Fibroblast of lung (primary cell): Measurements from ENCODE around the gene DLL4. TPM values are rescaled to one million over a fixed set of nuclear protein-coding genes. Genes with fewer than 3 reads are reported as not detected.

Source experiments
- DNase-seq, 2 donors: peaks; one replicate each; pipeline versions ENCODE4 v3.0.0 to v3.0.0-alpha.2; 2010; ENCODE audit warnings: low read depth in 2 of 2
- H2AFZ ChIP-seq: 2 replicates; pipeline ENCODE4 v1.5.1; 2012; ENCODE audit warnings: low read length, control low read depth, inconsistent platforms
- H3K27ac ChIP-seq: 2 replicates; pipeline ENCODE4 v1.5.1; 2011; ENCODE audit warnings: low read length, control low read depth; ENCODE audit not compliant: insufficient read depth
- H3K27me3 ChIP-seq: 2 replicates; pipeline ENCODE4 v1.5.1; 2011; ENCODE audit warnings: mild to moderate bottlenecking, low read length; ENCODE audit not compliant: control insufficient read depth, insufficient read depth
- H3K36me3 ChIP-seq: 2 replicates; pipeline ENCODE4 v1.5.1; 2011; ENCODE audit warnings: low read length; ENCODE audit not compliant: control insufficient read depth, insufficient read depth
- H3K4me1 ChIP-seq: 2 replicates; pipeline ENCODE4 v1.5.1; 2011; ENCODE audit warnings: low read length; ENCODE audit not compliant: control insufficient read depth, insufficient read depth; ENCODE audit errors: extremely low read depth
- H3K4me2 ChIP-seq: 2 replicates; pipeline ENCODE4 v1.5.1; 2011; ENCODE audit warnings: low read length, control low read depth; ENCODE audit not compliant: insufficient read depth; ENCODE audit errors: extremely low read depth
- H3K4me3 ChIP-seq, 4 experiments: fragments of 200-600 bp in 1 of 4; sonication (generic) in 1 of 4; replicated peaks in 1 of 4; 2 replicates each; pipeline ENCODE4 v1.5.1; 2011 to 2016; ENCODE audit warnings: low read length in 4 of 4, low read depth in 3 of 4, mild to moderate bottlenecking in 3 of 4, control low read depth in 2 of 4, inconsistent platforms in 1 of 4, mixed read lengths in 1 of 4; ENCODE audit not compliant: insufficient read depth in 1 of 4; ENCODE audit errors: control extremely low read depth in 1 of 4
- H3K79me2 ChIP-seq: 2 replicates; pipeline ENCODE4 v1.5.1; 2012; ENCODE audit warnings: mild to moderate bottlenecking, low read length, inconsistent platforms; ENCODE audit not compliant: control insufficient read depth, insufficient read depth
- H3K9ac ChIP-seq: 2 replicates; pipeline ENCODE4 v1.5.1; 2011; ENCODE audit warnings: mild to moderate bottlenecking, low read length, control low read depth; ENCODE audit not compliant: insufficient read depth
- H3K9me3 ChIP-seq: 2 replicates; pipeline ENCODE4 v1.5.1; 2012; ENCODE audit warnings: low read depth, low read length; ENCODE audit not compliant: control insufficient read depth, insufficient read depth
- H4K20me1 ChIP-seq: 2 replicates; pipeline ENCODE4 v1.5.1; 2011; ENCODE audit warnings: low read length; ENCODE audit not compliant: control insufficient read depth, insufficient read depth; ENCODE audit errors: extremely low read depth
- EZH2 ChIP-seq: IDR thresholded peaks from 2 replicates; pipeline ENCODE4 v1.5.1; 2012; ENCODE audit warnings: low read length, control low read depth, mild to moderate bottlenecking; ENCODE audit errors: missing control alignments
- polyA plus RNA-seq, 2 donors: library from polyadenylated mRNA; depleted of rRNA in 1 of 2; stranded (reverse) in 1 of 2; unstranded in 1 of 2; fragments of >200 nt; gene quantifications; 2 replicates each; pipeline ENCODE4 v1.2.1, GENCODE V29; 2011 to 2012; ENCODE audit warnings: missing spikeins in 1 of 2
- total RNA-seq: library from RNA; depleted of rRNA; stranded (reverse); fragments of >200 nt; gene quantifications from 2 replicates; pipeline ENCODE4 v1.2.1, GENCODE V29; 2014
- TF ChIP-seq, protein P1 (sequence below), 2 donors: IDR thresholded peaks in 1 of 2; conservative IDR thresholded peaks in 1 of 2; 1 replicate in 1 of 2; 2 replicates in 1 of 2; pipeline ENCODE4 v1.5.1; 2011 to 2012; ENCODE audit warnings: low read length in 2 of 2, control low read depth in 1 of 2, inconsistent platforms in 1 of 2, low read depth in 1 of 2, mild to moderate bottlenecking in 1 of 2

DLL4 gene
- total and polyA plus RNA-seq, 2 donors (not counting 1 experiment from before 2014, with no cell fraction given) = under 0.01 to 0.18 TPM

DNA sequence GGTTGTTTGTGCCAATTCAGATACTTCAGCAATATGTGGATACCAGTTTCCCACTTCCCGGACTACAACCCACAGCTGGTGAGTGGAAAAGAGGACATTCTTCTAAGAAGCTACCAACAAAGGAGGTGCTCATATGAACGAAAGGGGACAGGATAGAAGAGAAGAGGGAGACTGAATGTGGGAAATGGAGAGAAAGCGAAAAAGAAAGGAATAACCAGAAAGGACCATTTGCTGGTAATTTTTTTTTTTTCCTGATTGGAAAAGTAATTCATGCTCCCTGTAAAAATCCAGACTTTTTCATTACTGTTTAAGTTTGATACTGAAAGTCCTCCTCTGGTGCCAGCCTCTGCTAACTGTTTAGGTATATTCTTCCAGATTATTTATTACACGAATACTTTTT lies 22.6 kb downstream of the DLL4 start:
- TF ChIP-seq, protein P1, sequence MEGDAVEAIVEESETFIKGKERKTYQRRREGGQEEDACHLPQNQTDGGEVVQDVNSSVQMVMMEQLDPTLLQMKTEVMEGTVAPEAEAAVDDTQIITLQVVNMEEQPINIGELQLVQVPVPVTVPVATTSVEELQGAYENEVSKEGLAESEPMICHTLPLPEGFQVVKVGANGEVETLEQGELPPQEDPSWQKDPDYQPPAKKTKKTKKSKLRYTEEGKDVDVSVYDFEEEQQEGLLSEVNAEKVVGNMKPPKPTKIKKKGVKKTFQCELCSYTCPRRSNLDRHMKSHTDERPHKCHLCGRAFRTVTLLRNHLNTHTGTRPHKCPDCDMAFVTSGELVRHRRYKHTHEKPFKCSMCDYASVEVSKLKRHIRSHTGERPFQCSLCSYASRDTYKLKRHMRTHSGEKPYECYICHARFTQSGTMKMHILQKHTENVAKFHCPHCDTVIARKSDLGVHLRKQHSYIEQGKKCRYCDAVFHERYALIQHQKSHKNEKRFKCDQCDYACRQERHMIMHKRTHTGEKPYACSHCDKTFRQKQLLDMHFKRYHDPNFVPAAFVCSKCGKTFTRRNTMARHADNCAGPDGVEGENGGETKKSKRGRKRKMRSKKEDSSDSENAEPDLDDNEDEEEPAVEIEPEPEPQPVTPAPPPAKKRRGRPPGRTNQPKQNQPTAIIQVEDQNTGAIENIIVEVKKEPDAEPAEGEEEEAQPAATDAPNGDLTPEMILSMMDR (conservative IDR thresholded peaks at IDR 0.05 in 1 of 2, IDR thresholded peaks at IDR 0.05 in 1 of 2; ENCODE audit: low read depth in 1 of 2, low read length in 2 of 2) = no peak
- no peak for TF ChIP-seq EZH2
- Histone ChIP-seq H3K4me2 (no peak overlapping the region), H3K36me3 (peaks cover 2% of the 10 kb centered on the region), H3K4me3 (no peak overlapping the region), H3K4me1 (peaks cover 2% of the 10 kb centered on the region), H3K79me2 (no peaks in the 10 kb centered on the region), H3K27me3 (no peaks in the 10 kb centered on the region), H3K9me3 (no peaks in the 10 kb centered on the region), H2AFZ (no peak overlapping the region), H3K27ac (no peak overlapping the region), H4K20me1 (no peaks in the 10 kb centered on the region), H3K9ac (no peak overlapping the region)
- DNase-seq = no peak

DNA sequence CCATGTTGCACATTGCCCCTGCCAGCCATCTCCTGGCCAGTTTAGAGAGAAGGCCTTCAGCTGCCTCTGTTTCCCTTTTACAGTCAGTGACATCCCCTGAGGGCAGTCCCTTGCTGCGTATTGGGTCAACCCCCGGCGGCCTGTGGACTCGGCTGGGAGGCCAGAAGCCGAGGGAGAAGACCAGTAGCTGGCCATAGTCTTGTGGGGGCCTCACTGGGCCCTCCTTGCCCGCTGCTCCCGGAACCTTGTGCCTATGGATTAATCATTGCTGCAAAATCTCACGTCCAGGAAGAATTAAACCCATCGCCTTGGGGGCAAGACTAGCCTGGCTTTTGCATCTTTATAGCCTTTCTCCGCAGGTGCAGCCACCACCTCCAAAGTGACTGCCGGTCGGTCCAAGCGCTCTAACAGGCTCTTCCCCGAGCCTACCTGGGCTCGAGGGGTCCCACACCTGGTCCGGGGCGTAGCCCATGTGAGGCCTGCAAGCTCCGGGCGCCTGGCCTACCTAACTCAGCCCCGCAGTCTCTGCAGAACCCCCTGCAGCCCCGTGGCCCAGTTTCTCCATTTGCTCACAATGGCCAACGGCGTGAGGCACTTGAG lies 23.3 kb downstream of the DLL4 start:
- Histone ChIP-seq H3K27me3 (no peaks in the 10 kb centered on the region), H3K36me3 (peaks cover 2% of the 10 kb centered on the region), H3K79me2 (no peaks in the 10 kb centered on the region), H3K9me3 (no peaks in the 10 kb centered on the region), H3K27ac (peak overlapping the region; percentile 87), H3K9ac (peak overlapping the region; percentile 74), H3K4me1 (peaks cover 2% of the 10 kb centered on the region), H3K4me3 (peak overlapping the region; percentile 56 to 92 (median 70)), H3K4me2 (peak overlapping the region; percentile 91), H4K20me1 (no peaks in the 10 kb centered on the region), H2AFZ (peak overlapping the region; percentile 93)
- TF ChIP-seq EZH2 = no peak
- TF ChIP-seq, protein P1 (conservative IDR thresholded peaks at IDR 0.05 in 1 of 2, IDR thresholded peaks at IDR 0.05 in 1 of 2; ENCODE audit: low read depth in 1 of 2, low read length in 2 of 2) = no peak
- no peak for DNase-seq

DNA sequence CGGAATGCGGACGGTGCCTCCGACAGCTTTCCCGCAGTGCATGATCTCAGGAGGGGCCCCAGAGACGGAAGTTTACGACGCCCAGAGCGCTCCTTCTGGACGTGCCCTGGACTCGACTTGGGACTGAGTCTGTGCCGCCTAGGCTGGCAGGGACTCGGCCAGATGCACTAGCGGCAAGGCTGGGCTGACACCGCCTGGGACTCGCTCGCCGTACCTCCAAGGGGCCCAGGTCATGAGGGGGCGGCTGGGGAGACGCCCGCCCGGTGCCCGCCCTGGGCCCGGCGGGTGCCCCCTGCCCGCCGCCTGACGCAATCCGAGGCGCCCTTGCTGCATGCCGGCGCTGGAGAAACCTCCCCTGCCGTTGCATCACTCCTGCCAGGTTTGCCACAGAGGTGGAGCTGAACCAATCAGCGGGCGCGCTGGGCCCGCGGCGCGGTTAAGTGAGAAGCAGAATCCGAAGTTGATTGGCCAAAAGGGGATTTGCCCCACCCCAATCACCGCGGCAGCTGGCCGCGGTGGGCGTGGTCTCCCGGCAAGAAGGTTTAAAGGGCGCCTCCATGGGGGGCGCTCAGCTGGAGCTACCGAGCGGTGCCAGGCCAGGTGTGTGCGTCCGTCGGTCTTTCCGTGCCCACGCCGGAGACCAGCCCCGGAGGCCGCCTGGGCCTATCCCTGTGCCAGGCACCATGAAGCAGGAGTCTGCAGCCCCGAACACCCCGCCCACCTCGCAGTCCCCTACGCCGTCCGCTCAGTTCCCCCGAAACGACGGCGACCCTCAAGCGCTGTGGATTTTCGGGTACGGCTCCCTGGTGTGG lies 24.0 kb downstream of the DLL4 start, which contains the start of gene CHAC1:
TSS of gene CHAC1 (plus strand) at position 571 of the 812 bp plus-strand sequence. CDS start at position 684, 113 bp downstream.
- Histone ChIP-seq H3K27ac (peak within 1 kb of the TSS; percentile 87), H3K9ac (peak within 1 kb of the TSS; percentile 74), H3K4me2 (peak within 1 kb of the TSS; percentile 91), H2AFZ (peak within 1 kb of the TSS; percentile 93), H3K9me3 (no peaks in the 10 kb centered on the region), H3K79me2 (no peaks in the 10 kb centered on the region), H3K4me1 (peaks cover 2% of the 10 kb centered on the region), H3K36me3 (peaks cover 2% of the 10 kb centered on the region), H3K4me3 (peak within 1 kb of the TSS; percentile 56 to 92 (median 70)), H4K20me1 (no peaks in the 10 kb centered on the region), H3K27me3 (no peaks in the 10 kb centered on the region)
- TF ChIP-seq, protein P1 (conservative IDR thresholded peaks at IDR 0.05 in 1 of 2, IDR thresholded peaks at IDR 0.05 in 1 of 2; ENCODE audit: low read depth in 1 of 2, low read length in 2 of 2) = no peak
- no peak for TF ChIP-seq EZH2
- DNase-seq = peak; percentile 95 to 97
